Coronary artery (tissue), 2 donors: ENCODE data around the gene TIMM10.

Experiments used
- DNase-seq: peaks from one replicate; pipeline ENCODE4 v3.0.0-alpha.2; 2017; ENCODE audit warnings: low spot score
- H3K27ac ChIP-seq, 2 donors: fragments of 200-600 bp; sonication (generic); one replicate each; pipeline ENCODE4 v1.5.1; 2016 to 2019
- H3K4me3 ChIP-seq: fragments of 200-600 bp; sonication (generic); 2 replicates; pipeline ENCODE4 v1.5.1; 2016; ENCODE audit warnings: mild to moderate bottlenecking, moderate library complexity
- CTCF ChIP-seq: fragments of 200-600 bp; sonication (generic); IDR thresholded peaks from one replicate; pipeline ENCODE4 v1.5.1; 2019; ENCODE audit warnings: antibody characterized with exemption

Gene TIMM10

GRCh38 chr11:57514538-57515331 is 15.8 kb downstream of the TIMM10 start:
- H3K4me3 ChIP-seq: peak overlapping the region; percentile 98
- H3K27ac ChIP-seq: peak overlapping the region; percentile 65 to 79
- TF ChIP-seq CTCF: no peak
- no peak for DNase-seq

DNA sequence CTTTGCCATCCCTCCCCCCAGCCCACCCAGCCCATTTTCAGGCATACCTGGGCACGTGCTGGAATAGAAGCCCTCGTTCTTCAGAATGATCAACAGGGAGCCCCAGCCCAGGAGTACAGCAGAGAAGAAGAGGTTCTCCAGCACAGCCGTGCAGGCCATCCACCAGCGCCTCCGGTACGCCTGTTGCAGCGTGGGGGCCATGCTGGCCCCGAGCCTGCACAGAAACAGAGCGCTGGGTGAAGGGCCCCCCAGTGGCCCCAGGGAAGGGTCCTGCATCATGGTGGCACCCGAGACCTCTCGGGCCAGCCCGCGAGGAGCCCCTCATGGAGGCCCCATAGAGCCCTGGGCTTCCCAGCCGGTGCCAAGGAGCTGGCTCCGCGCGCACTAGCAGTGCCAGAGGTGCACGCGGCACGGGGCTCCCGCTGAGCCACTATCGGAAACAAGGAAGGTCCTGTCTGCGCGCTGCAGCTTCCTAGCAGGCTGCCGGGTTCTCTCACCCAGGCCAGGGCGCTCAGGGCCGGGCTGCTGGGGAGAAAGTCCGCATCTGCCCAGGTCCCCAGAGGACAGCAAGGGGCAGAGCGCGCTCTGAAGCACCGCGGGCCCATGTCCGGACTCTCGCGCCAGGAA is 16.5 kb downstream of the TIMM10 start:
- Histone ChIP-seq H3K4me3 (peak overlapping the region; percentile 98), H3K27ac (peak overlapping the region; percentile 65 to 79)
- no peak for TF ChIP-seq CTCF
- no peak for DNase-seq

DNA sequence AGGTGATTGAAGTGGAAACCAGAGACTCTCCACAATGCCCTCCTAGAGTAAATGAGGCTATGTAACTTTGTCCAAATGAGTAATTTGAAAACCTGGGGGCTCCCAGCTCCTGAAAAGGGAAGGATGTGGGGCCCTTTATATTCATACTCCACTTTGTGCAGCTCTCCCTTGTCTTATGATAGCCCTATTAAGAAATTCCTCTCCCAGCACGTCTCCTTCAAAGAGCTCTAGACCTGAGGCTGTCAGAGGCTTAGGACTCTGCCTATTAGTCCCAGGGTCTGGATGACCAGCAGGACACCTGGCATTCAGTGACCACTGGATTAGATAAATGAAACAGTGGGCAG is 17.1 kb downstream of the TIMM10 start:
- no peak for TF ChIP-seq CTCF
- peak overlapping the region; percentile 98 for H3K4me3 ChIP-seq
- peak overlapping the region in 1 of 2 donors; percentile 79 for H3K27ac ChIP-seq
- no peak for DNase-seq

GRCh38 chr11:57512646-57513451 is 17.7 kb downstream of the TIMM10 start:
- Histone ChIP-seq H3K27ac (peak overlapping the region in 1 of 2 donors; percentile 79), H3K4me3 (no peak overlapping the region)
- no peak for DNase-seq
- no peak for TF ChIP-seq CTCF

GRCh38 chr11:57511741-57512430 is 18.7 kb downstream of the TIMM10 start:
- no peak for TF ChIP-seq CTCF
- Histone ChIP-seq H3K27ac (no peak overlapping the region), H3K4me3 (no peak overlapping the region)
- DNase-seq: no peak

- Histone ChIP-seq H3K4me3 (no peak overlapping the region), H3K27ac (no peak overlapping the region)
- no peak for DNase-seq
- TF ChIP-seq CTCF: no peak
These were observed 22.0 kb downstream of the TIMM10 start for GRCh38 chr11:57508341-57509170.
